Kidney tubule cell (primary cell): ENCODE data around the gene CCT8.
"Not testable (repeated sequence)": the region's sequence is repeated elsewhere in the genome, so short reads cannot be mapped to it uniquely, and the experiment has no call there.

Experiments used
- DNase-seq: peaks from one replicate; pipeline ENCODE4 v3.0.0-alpha.2; 2018; ENCODE audit warnings: low spot score

CCT8 gene

GRCh38 chr21:29024474-29025327, 48.7 kb downstream of the CCT8 start, which contains the start of gene USP16:
Gene USP16 (plus strand): TSS chr21:29024668. CDS start chr21:29027914, 3,246 bp downstream.
- DNase-seq: peak; percentile 99

- peak; percentile 28 for DNase-seq
Observed at GRCh38 chr21:29022166-29022565, 51.3 kb downstream of the CCT8 start.

GRCh38 chr21:29018540-29018939, 54.9 kb downstream of the CCT8 start:
- peak; percentile 16 for DNase-seq

- no peak for DNase-seq
Observed at GRCh38 chr21:29017639-29018237, 55.7 kb downstream of the CCT8 start.

GRCh38 chr21:29011236-29011635, 62.2 kb downstream of the CCT8 start:
- not testable (repeated sequence) for DNase-seq

- no peak for DNase-seq
Observed at GRCh38 chr21:29008367-29008766, 65.1 kb downstream of the CCT8 start.

- DNase-seq: no peak
Observed at GRCh38 chr21:29007810-29008209, 65.6 kb downstream of the CCT8 start.

- no peak for DNase-seq
Observed at GRCh38 chr21:29007135-29007534, 66.3 kb downstream of the CCT8 start.
